K562 (cell line): Measurements from ENCODE around the gene PDGFA. TPM values are rescaled to one million over a fixed set of nuclear protein-coding genes. Genes with fewer than 3 reads are reported as not detected.

Experiments
- ETV5 ChIP-seq: sonication (generic); formaldehyde crosslinking; IDR thresholded peaks from 2 replicates; pipeline ENCODE4 v1.4.0; 2020; ENCODE audit warnings: low read depth, mild to moderate bottlenecking, missing genetic modification reagents
- FOXM1 ChIP-seq, 2 experiments: fragments of 450-650 bp in 1 of 2; sonication (generic) in 1 of 2; formaldehyde crosslinking in 1 of 2; IDR thresholded peaks; 2 replicates each; pipeline versions ENCODE4 v1.6.1 to v1.9.0; 2017 to 2022; ENCODE audit warnings: low read depth in 2 of 2, mild to moderate bottlenecking in 2 of 2, missing genetic modification reagents in 1 of 2, moderate library complexity in 1 of 2
- IRF2 ChIP-seq: sonication (generic); formaldehyde crosslinking; IDR thresholded peaks from 2 replicates; pipeline ENCODE4 v1.8.1; 2022; ENCODE audit warnings: mild to moderate bottlenecking, missing genetic modification reagents
- KDM1A ChIP-seq, 2 experiments: fragments of 450-650 bp; IDR thresholded peaks; 2 replicates each; pipeline ENCODE4 v1.6.1; 2016; ENCODE audit warnings: mild to moderate bottlenecking in 2 of 2
- PHB2 ChIP-seq: fragments of 450-650 bp; IDR thresholded peaks from 2 replicates; pipeline ENCODE4 v1.6.1; 2017; ENCODE audit warnings: low read depth
- RBFOX2 ChIP-seq: fragments of 200-400 bp; formaldehyde crosslinking; IDR thresholded peaks from 2 replicates; pipeline ENCODE4 v1.6.1; 2017; ENCODE audit warnings: low read depth, mild to moderate bottlenecking, low read length, moderate library complexity
- RBM25 ChIP-seq: fragments of 200-400 bp; formaldehyde crosslinking; IDR thresholded peaks from 2 replicates; pipeline ENCODE4 v1.6.1; 2018; ENCODE audit warnings: low read length, low read depth, moderate library complexity; ENCODE audit not compliant: severe bottlenecking
- RBM34 ChIP-seq: fragments of 200-400 bp; formaldehyde crosslinking; IDR thresholded peaks from 2 replicates; pipeline ENCODE4 v1.6.1; 2018; ENCODE audit warnings: low read length, borderline replicate concordance; ENCODE audit not compliant: insufficient read depth
- SIX5 ChIP-seq, 2 experiments: IDR thresholded peaks; 2 replicates each; pipeline ENCODE4 v1.6.1; 2011; ENCODE audit warnings: low read length in 2 of 2, borderline replicate concordance in 1 of 2, low read depth in 1 of 2, mild to moderate bottlenecking in 1 of 2, moderate library complexity in 1 of 2; ENCODE audit not compliant: insufficient read depth in 1 of 2
- SMAD4 ChIP-seq: fragments of 250-450 bp; sonication (Bioruptor Pico); conservative IDR thresholded peaks from 2 replicates; pipeline ENCODE4 v1.8.0; 2021; ENCODE audit warnings: inconsistent platforms, mild to moderate bottlenecking, moderate library complexity
- SREBF1 ChIP-seq: fragments of 150-350 bp; IDR thresholded peaks from 2 replicates; pipeline ENCODE4 v1.6.1; 2014; ENCODE audit warnings: antibody characterized with exemption, low read depth, low read length, borderline replicate concordance
- TAF9B ChIP-seq: fragments of 450-650 bp; IDR thresholded peaks from 2 replicates; pipeline ENCODE4 v1.6.1; 2018; ENCODE audit warnings: mild to moderate bottlenecking; ENCODE audit not compliant: partially characterized antibody
- TARDBP ChIP-seq: fragments of 450-650 bp; IDR thresholded peaks from 2 replicates; pipeline ENCODE4 v1.6.1; 2016
- TCF7 ChIP-seq: sonication (generic); IDR thresholded peaks from 2 replicates; pipeline ENCODE4 v1.6.1; 2016; ENCODE audit warnings: antibody characterized with exemption, borderline replicate concordance
- ZNF174 ChIP-seq: fragments of 250-450 bp; sonication (Bioruptor Pico); IDR thresholded peaks from 2 replicates; pipeline ENCODE4 v1.4.0; 2020; ENCODE audit warnings: mild to moderate bottlenecking
- polyA plus RNA-seq, 8 experiments: library from polyadenylated mRNA; depleted of rRNA in 4 of 8; stranded (reverse) in 5 of 8; unstranded in 3 of 8; fragments of >200 nt; fragmentation: Nextera tagmentation in 2 of 8; fragmentation: Illumina TruSeq in 1 of 8; extraction: Ambion mirVana in 2 of 8; extraction: Trizol in 1 of 8; gene quantifications; 2 replicates each; pipeline versions ENCODE4 v1.2.1 to v1.2.3, GENCODE V29; 2011 to 2014; ENCODE audit warnings: inconsistent platforms in 1 of 8, missing spikeins in 1 of 8
- total RNA-seq, 7 experiments: library from RNA; depleted of rRNA in 6 of 7; stranded (reverse); fragments of >200 nt in 6 of 7; fragmentation: Illumina TruSeq in 2 of 7; extraction: Trizol in 2 of 7; gene quantifications; 2 replicates each; pipeline versions ENCODE4 v1.2.1 to v1.2.3, GENCODE V29; 2011 to 2021; ENCODE audit warnings: low replicate concordance in 1 of 7
- TF ChIP-seq, protein P1 (sequence below): fragments of 450-650 bp; IDR thresholded peaks from 2 replicates; pipeline ENCODE4 v1.6.1; 2016; ENCODE audit warnings: low read depth, mild to moderate bottlenecking, moderate library complexity
- TF ChIP-seq, protein P2 (sequence below): fragments of 200-600 bp; sonication (generic); IDR thresholded peaks from one replicate; pipeline ENCODE4 v1.6.1; 2012; ENCODE audit warnings: mild to moderate bottlenecking, low read depth, low read length, inconsistent platforms

PDGFA gene
- total and polyA plus RNA-seq, 9 of the 15 experiments (the other 6 are each of a cell fraction or from before 2014, with no cell fraction given) = 2.5 to 10.2 (median 4.6) TPM

DNA sequence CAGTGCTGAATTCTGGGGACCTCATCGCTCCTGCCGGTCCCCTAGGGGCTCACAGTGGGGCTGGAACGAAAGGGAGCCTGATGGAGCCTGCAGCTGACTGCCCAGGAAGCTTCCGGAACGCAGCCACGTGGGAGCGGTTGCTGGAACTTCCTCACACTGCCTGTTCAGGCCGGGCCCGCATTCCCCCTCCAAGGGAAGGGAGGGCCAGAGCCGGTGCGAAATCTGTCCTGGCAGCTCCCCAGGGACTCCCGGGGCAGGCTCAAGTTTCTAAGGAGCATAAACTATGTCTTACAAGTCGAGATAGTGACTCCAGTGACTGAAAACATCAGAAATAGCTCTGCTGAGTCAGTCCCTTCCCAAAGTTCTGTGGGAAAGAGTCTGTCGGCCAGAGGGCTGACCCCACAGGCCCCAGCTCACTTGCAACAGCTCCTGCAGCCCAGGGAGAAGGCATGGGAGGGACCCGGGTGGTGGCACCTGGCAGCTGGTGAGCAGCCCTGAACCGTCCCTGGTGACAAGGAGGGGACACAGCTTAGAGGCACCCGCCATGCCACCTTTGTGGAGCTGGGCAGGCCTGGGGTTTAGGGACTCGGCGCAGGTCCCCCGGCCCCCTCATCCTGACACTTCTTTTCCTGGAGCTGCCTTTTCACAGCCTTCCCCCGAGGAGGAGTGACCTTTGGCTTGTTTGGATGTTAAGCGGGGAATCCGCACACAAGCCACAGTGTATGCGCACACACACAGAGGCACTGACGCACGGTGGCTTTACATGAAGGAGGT lies 47.6 kb downstream of the PDGFA start (continued):
- TF ChIP-seq PHB2 (no peak), IRF2 (CRISPR knock-in tag) (no peak), SMAD4 (CRISPR knock-in tag) (no peak; the same call in 1 of the 2 replicates), RBM25 (no peak), TCF7 (no peak), FOXM1 (IDR thresholded peaks at IDR 0.05; ENCODE audit: low read depth) (no peak), FOXM1 (CRISPR knock-in tag; IDR thresholded peaks at IDR 0.05; ENCODE audit: low read depth) (no peak), ETV5 (CRISPR knock-in tag) (peak; percentile 86), RBM34 (no peak), SREBF1 (no peak), TAF9B (no peak), TARDBP (no peak), SIX5 (IDR thresholded peaks at IDR 0.05; ENCODE audit: borderline replicate concordance in 1 of 2, insufficient read depth in 1 of 2, low read depth in 1 of 2, low read length in 2 of 2) (no peak), ZNF174 (CRISPR knock-in tag) (no peak), KDM1A (IDR thresholded peaks at IDR 0.05) (no peak), RBFOX2 (peak; percentile 79)
- TF ChIP-seq, protein P1, sequence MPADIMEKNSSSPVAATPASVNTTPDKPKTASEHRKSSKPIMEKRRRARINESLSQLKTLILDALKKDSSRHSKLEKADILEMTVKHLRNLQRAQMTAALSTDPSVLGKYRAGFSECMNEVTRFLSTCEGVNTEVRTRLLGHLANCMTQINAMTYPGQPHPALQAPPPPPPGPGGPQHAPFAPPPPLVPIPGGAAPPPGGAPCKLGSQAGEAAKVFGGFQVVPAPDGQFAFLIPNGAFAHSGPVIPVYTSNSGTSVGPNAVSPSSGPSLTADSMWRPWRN = no peak
- TF ChIP-seq, protein P2, sequence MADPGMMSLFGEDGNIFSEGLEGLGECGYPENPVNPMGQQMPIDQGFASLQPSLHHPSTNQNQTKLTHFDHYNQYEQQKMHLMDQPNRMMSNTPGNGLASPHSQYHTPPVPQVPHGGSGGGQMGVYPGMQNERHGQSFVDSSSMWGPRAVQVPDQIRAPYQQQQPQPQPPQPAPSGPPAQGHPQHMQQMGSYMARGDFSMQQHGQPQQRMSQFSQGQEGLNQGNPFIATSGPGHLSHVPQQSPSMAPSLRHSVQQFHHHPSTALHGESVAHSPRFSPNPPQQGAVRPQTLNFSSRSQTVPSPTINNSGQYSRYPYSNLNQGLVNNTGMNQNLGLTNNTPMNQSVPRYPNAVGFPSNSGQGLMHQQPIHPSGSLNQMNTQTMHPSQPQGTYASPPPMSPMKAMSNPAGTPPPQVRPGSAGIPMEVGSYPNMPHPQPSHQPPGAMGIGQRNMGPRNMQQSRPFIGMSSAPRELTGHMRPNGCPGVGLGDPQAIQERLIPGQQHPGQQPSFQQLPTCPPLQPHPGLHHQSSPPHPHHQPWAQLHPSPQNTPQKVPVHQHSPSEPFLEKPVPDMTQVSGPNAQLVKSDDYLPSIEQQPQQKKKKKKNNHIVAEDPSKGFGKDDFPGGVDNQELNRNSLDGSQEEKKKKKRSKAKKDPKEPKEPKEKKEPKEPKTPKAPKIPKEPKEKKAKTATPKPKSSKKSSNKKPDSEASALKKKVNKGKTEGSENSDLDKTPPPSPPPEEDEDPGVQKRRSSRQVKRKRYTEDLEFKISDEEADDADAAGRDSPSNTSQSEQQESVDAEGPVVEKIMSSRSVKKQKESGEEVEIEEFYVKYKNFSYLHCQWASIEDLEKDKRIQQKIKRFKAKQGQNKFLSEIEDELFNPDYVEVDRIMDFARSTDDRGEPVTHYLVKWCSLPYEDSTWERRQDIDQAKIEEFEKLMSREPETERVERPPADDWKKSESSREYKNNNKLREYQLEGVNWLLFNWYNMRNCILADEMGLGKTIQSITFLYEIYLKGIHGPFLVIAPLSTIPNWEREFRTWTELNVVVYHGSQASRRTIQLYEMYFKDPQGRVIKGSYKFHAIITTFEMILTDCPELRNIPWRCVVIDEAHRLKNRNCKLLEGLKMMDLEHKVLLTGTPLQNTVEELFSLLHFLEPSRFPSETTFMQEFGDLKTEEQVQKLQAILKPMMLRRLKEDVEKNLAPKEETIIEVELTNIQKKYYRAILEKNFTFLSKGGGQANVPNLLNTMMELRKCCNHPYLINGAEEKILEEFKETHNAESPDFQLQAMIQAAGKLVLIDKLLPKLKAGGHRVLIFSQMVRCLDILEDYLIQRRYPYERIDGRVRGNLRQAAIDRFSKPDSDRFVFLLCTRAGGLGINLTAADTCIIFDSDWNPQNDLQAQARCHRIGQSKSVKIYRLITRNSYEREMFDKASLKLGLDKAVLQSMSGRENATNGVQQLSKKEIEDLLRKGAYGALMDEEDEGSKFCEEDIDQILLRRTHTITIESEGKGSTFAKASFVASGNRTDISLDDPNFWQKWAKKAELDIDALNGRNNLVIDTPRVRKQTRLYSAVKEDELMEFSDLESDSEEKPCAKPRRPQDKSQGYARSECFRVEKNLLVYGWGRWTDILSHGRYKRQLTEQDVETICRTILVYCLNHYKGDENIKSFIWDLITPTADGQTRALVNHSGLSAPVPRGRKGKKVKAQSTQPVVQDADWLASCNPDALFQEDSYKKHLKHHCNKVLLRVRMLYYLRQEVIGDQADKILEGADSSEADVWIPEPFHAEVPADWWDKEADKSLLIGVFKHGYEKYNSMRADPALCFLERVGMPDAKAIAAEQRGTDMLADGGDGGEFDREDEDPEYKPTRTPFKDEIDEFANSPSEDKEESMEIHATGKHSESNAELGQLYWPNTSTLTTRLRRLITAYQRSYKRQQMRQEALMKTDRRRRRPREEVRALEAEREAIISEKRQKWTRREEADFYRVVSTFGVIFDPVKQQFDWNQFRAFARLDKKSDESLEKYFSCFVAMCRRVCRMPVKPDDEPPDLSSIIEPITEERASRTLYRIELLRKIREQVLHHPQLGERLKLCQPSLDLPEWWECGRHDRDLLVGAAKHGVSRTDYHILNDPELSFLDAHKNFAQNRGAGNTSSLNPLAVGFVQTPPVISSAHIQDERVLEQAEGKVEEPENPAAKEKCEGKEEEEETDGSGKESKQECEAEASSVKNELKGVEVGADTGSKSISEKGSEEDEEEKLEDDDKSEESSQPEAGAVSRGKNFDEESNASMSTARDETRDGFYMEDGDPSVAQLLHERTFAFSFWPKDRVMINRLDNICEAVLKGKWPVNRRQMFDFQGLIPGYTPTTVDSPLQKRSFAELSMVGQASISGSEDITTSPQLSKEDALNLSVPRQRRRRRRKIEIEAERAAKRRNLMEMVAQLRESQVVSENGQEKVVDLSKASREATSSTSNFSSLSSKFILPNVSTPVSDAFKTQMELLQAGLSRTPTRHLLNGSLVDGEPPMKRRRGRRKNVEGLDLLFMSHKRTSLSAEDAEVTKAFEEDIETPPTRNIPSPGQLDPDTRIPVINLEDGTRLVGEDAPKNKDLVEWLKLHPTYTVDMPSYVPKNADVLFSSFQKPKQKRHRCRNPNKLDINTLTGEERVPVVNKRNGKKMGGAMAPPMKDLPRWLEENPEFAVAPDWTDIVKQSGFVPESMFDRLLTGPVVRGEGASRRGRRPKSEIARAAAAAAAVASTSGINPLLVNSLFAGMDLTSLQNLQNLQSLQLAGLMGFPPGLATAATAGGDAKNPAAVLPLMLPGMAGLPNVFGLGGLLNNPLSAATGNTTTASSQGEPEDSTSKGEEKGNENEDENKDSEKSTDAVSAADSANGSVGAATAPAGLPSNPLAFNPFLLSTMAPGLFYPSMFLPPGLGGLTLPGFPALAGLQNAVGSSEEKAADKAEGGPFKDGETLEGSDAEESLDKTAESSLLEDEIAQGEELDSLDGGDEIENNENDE = no peak
